Panc1 (cell line): ENCODE data around the gene USH1C. TPM values are rescaled to one million over a fixed set of nuclear protein-coding genes. Genes with fewer than 3 reads are reported as not detected.

ENCODE experiments used
- ATAC-seq: fragments of 200-7000 bp; cut with Tn5 transposase; 2 replicates; pipeline ENCODE4 v1.9.1; 2020; ENCODE audit warnings: mild to moderate bottlenecking, moderate library complexity
- BruUV-seq: library from RNA; stranded (reverse); fragments of 400-500 nt; replicated peaks from 2 replicates; lab custom pipeline; 2021; lab: Mats Ljungman, UMichigan
- CTCF ChIA-PET: fragments of 300-600 bp; sonication (Branson Sonifier 250); formaldehyde crosslinking; loops from one replicate; lab custom pipeline; 2022; ENCODE audit warnings: antibody characterized with exemption; lab: Charles Lee
- POLR2A ChIA-PET: fragments of 300-600 bp; sonication (Branson Sonifier 250); formaldehyde crosslinking; loops from one replicate; lab custom pipeline; 2022; ENCODE audit warnings: antibody characterized with exemption; lab: Charles Lee
- DNase-seq: peaks from one replicate; pipeline ENCODE4 v3.0.0-alpha.2; 2010; ENCODE audit warnings: low read depth, low spot score
- H3K27ac ChIP-seq: 2 replicates; pipeline ENCODE4 v1.5.1; 2011; ENCODE audit warnings: mild to moderate bottlenecking, low read length, inconsistent platforms
- H3K27me3 ChIP-seq: fragments of 200-500 bp; sonication (Bioruptor generic); 2 replicates; pipeline ENCODE4 v1.6.0; 2014; ENCODE audit warnings: low read length, inconsistent platforms; ENCODE audit not compliant: control insufficient read depth, insufficient read depth
- H3K36me3 ChIP-seq: fragments of 200-500 bp; sonication (Bioruptor generic); 2 replicates; pipeline ENCODE4 v1.5.1; 2014; ENCODE audit warnings: inconsistent platforms, mild to moderate bottlenecking, low read length, moderate library complexity; ENCODE audit not compliant: control insufficient read depth, insufficient read depth
- H3K4me1 ChIP-seq: 2 replicates; pipeline ENCODE4 v1.5.1; 2011; ENCODE audit warnings: inconsistent platforms, mild to moderate bottlenecking, low read length, moderate library complexity; ENCODE audit not compliant: control insufficient read depth, insufficient read depth
- H3K4me3 ChIP-seq, 2 experiments: 2 replicates each; pipeline ENCODE4 v1.5.1; 2011 to 2012; ENCODE audit warnings: low read depth in 2 of 2, low read length in 2 of 2, mild to moderate bottlenecking in 2 of 2, inconsistent platforms in 1 of 2, moderate library complexity in 1 of 2
- H3K9me3 ChIP-seq: fragments of 200-500 bp; sonication (Bioruptor generic); 2 replicates; pipeline ENCODE4 v1.5.1; 2014; ENCODE audit warnings: low read depth, mild to moderate bottlenecking, inconsistent platforms, low read length, moderate library complexity; ENCODE audit not compliant: control insufficient read depth, insufficient read depth
- POLR2AphosphoS5 ChIP-seq: IDR thresholded peaks from 2 replicates; pipeline ENCODE4 v1.6.1; 2012; ENCODE audit warnings: mild to moderate bottlenecking, low read depth, low read length, moderate library complexity
- SIN3A ChIP-seq: IDR thresholded peaks from 2 replicates; pipeline ENCODE4 v1.6.1; 2012; ENCODE audit warnings: low read depth, mild to moderate bottlenecking, low read length, moderate library complexity, borderline replicate concordance; ENCODE audit not compliant: insufficient read depth
- TCF7L2 ChIP-seq: IDR thresholded peaks from 2 replicates; pipeline ENCODE4 v1.6.1; 2011; ENCODE audit warnings: mild to moderate bottlenecking, low read depth, low read length, inconsistent platforms
- in situ Hi-C: cut with HindIII; loops from 2 replicates; pipeline ENCODE4 v1.10.0; 2016; ENCODE audit warnings: low sequenced_read_pairs, low pct_unique_long_range_greater_than_20kb
- intact Hi-C: fragments of 100-400 bp; cut with micrococcal nuclease; formaldehyde crosslinking; loops from one replicate; pipeline ENCODE4 v1.10.0; 2022; ENCODE audit not compliant: unreplicated experiment
- total RNA-seq: library from RNA; stranded (reverse); gene quantifications from one replicate; pipeline ENCODE4 v1.2.1, GENCODE V29; 2021; ENCODE audit not compliant: unreplicated experiment
- TF ChIP-seq, protein P1 (sequence below), 2 experiments: IDR thresholded peaks; 2 replicates each; pipeline ENCODE4 v1.6.1; 2011 to 2012; ENCODE audit warnings: low read depth in 2 of 2, control low read depth in 1 of 2, low read length in 1 of 2, mild to moderate bottlenecking in 1 of 2, moderate library complexity in 1 of 2; ENCODE audit not compliant: insufficient read depth in 1 of 2
- TF ChIP-seq, protein P2 (sequence below): fragments of 450-650 bp; IDR thresholded peaks from 2 replicates; pipeline ENCODE4 v1.5.1; 2017; ENCODE audit warnings: mild to moderate bottlenecking

The USH1C gene
- total RNA-seq, 1 experiment from 2014 or later: not detected

GRCh38 chr11:17525570-17525969 lies 18.6 kb downstream of the USH1C start:
- in situ Hi-C loops (no loop called here), intact Hi-C loops (no loop called here)
- H3K36me3 ChIP-seq: no peaks in the 10 kb centered on the region
- CTCF ChIA-PET: interaction anchor here (1.2 kb wide), 1 partner anchor 79 kb away, joined by 3 read pairs; no protein-coding TSS in a partner anchor
- H3K4me3 ChIP-seq: no peak overlapping the region
- no peaks in the 10 kb centered on the region; the same call in 1 of the 2 replicates for H3K27me3 ChIP-seq
- no peak for ATAC-seq
- no TSS peak for BruUV-seq
- H3K27ac ChIP-seq: no peak overlapping the region
- no peak for DNase-seq
- TF ChIP-seq SIN3A (no peak), POLR2AphosphoS5 (no peak), TCF7L2 (no peak)
- TF ChIP-seq, protein P1, sequence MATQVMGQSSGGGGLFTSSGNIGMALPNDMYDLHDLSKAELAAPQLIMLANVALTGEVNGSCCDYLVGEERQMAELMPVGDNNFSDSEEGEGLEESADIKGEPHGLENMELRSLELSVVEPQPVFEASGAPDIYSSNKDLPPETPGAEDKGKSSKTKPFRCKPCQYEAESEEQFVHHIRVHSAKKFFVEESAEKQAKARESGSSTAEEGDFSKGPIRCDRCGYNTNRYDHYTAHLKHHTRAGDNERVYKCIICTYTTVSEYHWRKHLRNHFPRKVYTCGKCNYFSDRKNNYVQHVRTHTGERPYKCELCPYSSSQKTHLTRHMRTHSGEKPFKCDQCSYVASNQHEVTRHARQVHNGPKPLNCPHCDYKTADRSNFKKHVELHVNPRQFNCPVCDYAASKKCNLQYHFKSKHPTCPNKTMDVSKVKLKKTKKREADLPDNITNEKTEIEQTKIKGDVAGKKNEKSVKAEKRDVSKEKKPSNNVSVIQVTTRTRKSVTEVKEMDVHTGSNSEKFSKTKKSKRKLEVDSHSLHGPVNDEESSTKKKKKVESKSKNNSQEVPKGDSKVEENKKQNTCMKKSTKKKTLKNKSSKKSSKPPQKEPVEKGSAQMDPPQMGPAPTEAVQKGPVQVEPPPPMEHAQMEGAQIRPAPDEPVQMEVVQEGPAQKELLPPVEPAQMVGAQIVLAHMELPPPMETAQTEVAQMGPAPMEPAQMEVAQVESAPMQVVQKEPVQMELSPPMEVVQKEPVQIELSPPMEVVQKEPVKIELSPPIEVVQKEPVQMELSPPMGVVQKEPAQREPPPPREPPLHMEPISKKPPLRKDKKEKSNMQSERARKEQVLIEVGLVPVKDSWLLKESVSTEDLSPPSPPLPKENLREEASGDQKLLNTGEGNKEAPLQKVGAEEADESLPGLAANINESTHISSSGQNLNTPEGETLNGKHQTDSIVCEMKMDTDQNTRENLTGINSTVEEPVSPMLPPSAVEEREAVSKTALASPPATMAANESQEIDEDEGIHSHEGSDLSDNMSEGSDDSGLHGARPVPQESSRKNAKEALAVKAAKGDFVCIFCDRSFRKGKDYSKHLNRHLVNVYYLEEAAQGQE (IDR thresholded peaks at IDR 0.05; ENCODE audit: insufficient read depth in 1 of 2, low read depth in 2 of 2, low read length in 1 of 2): no peak
- TF ChIP-seq, protein P2, sequence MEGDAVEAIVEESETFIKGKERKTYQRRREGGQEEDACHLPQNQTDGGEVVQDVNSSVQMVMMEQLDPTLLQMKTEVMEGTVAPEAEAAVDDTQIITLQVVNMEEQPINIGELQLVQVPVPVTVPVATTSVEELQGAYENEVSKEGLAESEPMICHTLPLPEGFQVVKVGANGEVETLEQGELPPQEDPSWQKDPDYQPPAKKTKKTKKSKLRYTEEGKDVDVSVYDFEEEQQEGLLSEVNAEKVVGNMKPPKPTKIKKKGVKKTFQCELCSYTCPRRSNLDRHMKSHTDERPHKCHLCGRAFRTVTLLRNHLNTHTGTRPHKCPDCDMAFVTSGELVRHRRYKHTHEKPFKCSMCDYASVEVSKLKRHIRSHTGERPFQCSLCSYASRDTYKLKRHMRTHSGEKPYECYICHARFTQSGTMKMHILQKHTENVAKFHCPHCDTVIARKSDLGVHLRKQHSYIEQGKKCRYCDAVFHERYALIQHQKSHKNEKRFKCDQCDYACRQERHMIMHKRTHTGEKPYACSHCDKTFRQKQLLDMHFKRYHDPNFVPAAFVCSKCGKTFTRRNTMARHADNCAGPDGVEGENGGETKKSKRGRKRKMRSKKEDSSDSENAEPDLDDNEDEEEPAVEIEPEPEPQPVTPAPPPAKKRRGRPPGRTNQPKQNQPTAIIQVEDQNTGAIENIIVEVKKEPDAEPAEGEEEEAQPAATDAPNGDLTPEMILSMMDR: no peak
- no peaks in the 10 kb centered on the region for H3K4me1 ChIP-seq
- POLR2A ChIA-PET: no interaction called here
- H3K9me3 ChIP-seq: no peaks in the 10 kb centered on the region

- in situ Hi-C loops: no loop called here
- POLR2A ChIA-PET: no interaction called here
- Histone ChIP-seq H3K27ac (no peak overlapping the region), H3K4me3 (no peak overlapping the region), H3K27me3 (no peaks in the 10 kb centered on the region), H3K9me3 (no peaks in the 10 kb centered on the region), H3K4me1 (no peaks in the 10 kb centered on the region), H3K36me3 (no peaks in the 10 kb centered on the region)
- DNase-seq: no peak
- no peak for ATAC-seq
- CTCF ChIA-PET: interaction anchor here (1.2 kb wide), 1 partner anchor 80 kb away, joined by 3 read pairs; no protein-coding TSS in a partner anchor
- BruUV-seq: no TSS peak
- intact Hi-C loops: no loop called here
- TF ChIP-seq POLR2AphosphoS5 (no peak), SIN3A (no peak), TCF7L2 (no peak)
- TF ChIP-seq, protein P1 (IDR thresholded peaks at IDR 0.05; ENCODE audit: insufficient read depth in 1 of 2, low read depth in 2 of 2, low read length in 1 of 2): no peak
- TF ChIP-seq, protein P2: no peak
These were observed 20.0 kb downstream of the USH1C start for GRCh38 chr11:17524221-17524620.
